Neural progenitor cell (in vitro differentiated cells): ENCODE data around the gene SOAT1. TPM values are rescaled to one million over a fixed set of nuclear protein-coding genes. Genes with fewer than 3 reads are reported as not detected.
"Not testable (repeated sequence)": the region's sequence is repeated elsewhere in the genome, so short reads cannot be mapped to it uniquely, and the experiment has no call there.

Experiments used
- DNase-seq: peaks from one replicate; pipeline ENCODE4 v3.0.0-alpha.2; 2016; ENCODE audit warnings: low spot score
- H2AFZ ChIP-seq: fragments of 200-600 bp; sonication (generic); replicated peaks from 2 replicates; pipeline ENCODE4 v1.6.1; 2016; ENCODE audit warnings: antibody characterized with exemption
- H3F3A ChIP-seq: fragments of 200-600 bp; sonication (generic); 2 replicates; pipeline ENCODE4 v1.6.1; 2016; ENCODE audit warnings: antibody characterized with exemption, low read depth
- H3K27ac ChIP-seq: fragments of 200-600 bp; sonication (generic); 2 replicates; pipeline ENCODE4 v1.5.1; 2016; ENCODE audit warnings: mild to moderate bottlenecking
- H3K27me3 ChIP-seq: fragments of 200-600 bp; sonication (generic); 2 replicates; pipeline ENCODE4 v1.6.1; 2016; ENCODE audit warnings: mild to moderate bottlenecking, moderate library complexity
- H3K36me3 ChIP-seq: fragments of 200-600 bp; sonication (generic); 2 replicates; pipeline ENCODE4 v1.5.1; 2016
- H3K4me1 ChIP-seq: fragments of 200-600 bp; sonication (generic); 2 replicates; pipeline ENCODE4 v1.6.1; 2016; ENCODE audit warnings: mixed run types
- H3K4me2 ChIP-seq: fragments of 200-600 bp; sonication (generic); 2 replicates; pipeline ENCODE4 v1.6.1; 2016
- H3K4me3 ChIP-seq: fragments of 200-600 bp; sonication (generic); 2 replicates; pipeline ENCODE4 v1.5.1; 2016
- H3K79me2 ChIP-seq: fragments of 200-600 bp; sonication (generic); 2 replicates; pipeline ENCODE4 v1.6.1; 2016; ENCODE audit warnings: low read depth
- H3K9ac ChIP-seq: fragments of 200-600 bp; sonication (generic); 2 replicates; pipeline ENCODE4 v1.6.1; 2016
- H3K9me3 ChIP-seq: fragments of 200-600 bp; sonication (generic); 2 replicates; pipeline ENCODE4 v1.5.1; 2016; ENCODE audit warnings: low read depth
- H4K20me1 ChIP-seq: fragments of 200-600 bp; sonication (generic); 2 replicates; pipeline ENCODE4 v1.6.1; 2016; ENCODE audit warnings: low read depth
- H3K27ac Mint-ChIP-seq: 3 replicates; pipeline ENCODE4 v1.8.0; 2021; ENCODE audit warnings: mixed read lengths
- H3K27me3 Mint-ChIP-seq: 2 replicates; pipeline ENCODE4 v1.8.0; 2022; ENCODE audit warnings: low read depth, mild to moderate bottlenecking, inconsistent platforms, moderate library complexity, mixed read lengths; ENCODE audit not compliant: insufficient read depth
- H3K36me3 Mint-ChIP-seq: 3 replicates; pipeline ENCODE4 v1.8.0; 2021; ENCODE audit warnings: mixed read lengths
- H3K4me1 Mint-ChIP-seq: 3 replicates; pipeline ENCODE4 v1.8.0; 2021; ENCODE audit warnings: mixed read lengths
- H3K4me3 Mint-ChIP-seq: 3 replicates; pipeline ENCODE4 v1.8.0; 2021; ENCODE audit warnings: mild to moderate bottlenecking, moderate library complexity, mixed read lengths
- H3K9me3 Mint-ChIP-seq: 3 replicates; pipeline ENCODE4 v1.8.0; 2020; ENCODE audit warnings: mixed read lengths
- CTCF ChIP-seq: fragments of 200-600 bp; sonication (generic); IDR thresholded peaks from 2 replicates; pipeline ENCODE4 v1.5.1; 2017; ENCODE audit warnings: antibody characterized with exemption, mild to moderate bottlenecking
- EZH2 ChIP-seq: fragments of 200-600 bp; sonication (generic); IDR thresholded peaks from 2 replicates; pipeline ENCODE4 v1.6.1; 2017; ENCODE audit warnings: antibody characterized with exemption, mild to moderate bottlenecking, moderate library complexity
- EZH2phosphoT487 ChIP-seq: fragments of 200-600 bp; sonication (generic); IDR thresholded peaks from 2 replicates; pipeline ENCODE4 v1.6.1; 2017; ENCODE audit warnings: antibody characterized with exemption
- small RNA-seq: library from RNA; depleted of rRNA; stranded (forward); fragments of <200 nt; gene quantifications from one replicate; pipeline ENCODE3, GENCODE V24; 2015
- total RNA-seq: library from RNA; depleted of rRNA; stranded (reverse); fragments of >200 nt; gene quantifications from 2 replicates; pipeline ENCODE4 v1.2.3, GENCODE V29; 2015; ENCODE audit warnings: low replicate concordance

Gene SOAT1
- total RNA-seq, 1 donor from 2014 or later = 15.3 TPM

GRCh38 chr1:179393721-179394120, 100.1 kb downstream of the SOAT1 start:
- Mint-ChIP-seq H3K4me1 (no peaks in the 10 kb centered on the region), H3K27ac (no peak overlapping the region), H3K4me3 (no peak overlapping the region), H3K36me3 (no peaks in the 10 kb centered on the region), H3K27me3 (no peaks in the 10 kb centered on the region), H3K9me3 (peaks cover 11% of the 10 kb centered on the region)
- Histone ChIP-seq H3K4me2 (no peak overlapping the region), H3K27me3 (no peaks in the 10 kb centered on the region), H3K4me3 (no peak overlapping the region), H3K9me3 (no peaks in the 10 kb centered on the region), H3K4me1 (no peaks in the 10 kb centered on the region), H2AFZ (no peak overlapping the region), H3K9ac (no peak overlapping the region), H4K20me1 (no peaks in the 10 kb centered on the region), H3F3A (no peaks in the 10 kb centered on the region), H3K79me2 (no peaks in the 10 kb centered on the region), H3K36me3 (no peaks in the 10 kb centered on the region), H3K27ac (no peak overlapping the region)
- DNase-seq = no peak
- TF ChIP-seq CTCF (no peak), EZH2 (no peak), EZH2phosphoT487 (no peak)

GRCh38 chr1:179399399-179399798, 105.8 kb downstream of the SOAT1 start:
- H3K27ac ChIP-seq, H3K9me3 ChIP-seq, H3F3A ChIP-seq, H3K4me3 ChIP-seq, H3K27me3 Mint-ChIP-seq, H3K4me1 Mint-ChIP-seq, H2AFZ ChIP-seq, H3K79me2 ChIP-seq, H3K27me3 ChIP-seq, H3K4me1 ChIP-seq, DNase-seq, H4K20me1 ChIP-seq, H3K27ac Mint-ChIP-seq, H3K4me3 Mint-ChIP-seq, H3K4me2 ChIP-seq, H3K36me3 Mint-ChIP-seq, H3K9ac ChIP-seq, H3K36me3 ChIP-seq, H3K9me3 Mint-ChIP-seq: not testable (repeated sequence)

Small RNA genes lying within 50 kb of the gene (small RNA-seq; reads per million reads assigned to genes)
- not detected for gene AL512326.2

Other genes with a start within 250 kb of the SOAT1 start
- gene TOR3A, start 211.7 kb upstream of the SOAT1 start, total RNA-seq = 17.3 and 18.2 TPM in 2 replicates
- 17.9 and 20.1 TPM in 2 replicates for gene ABL2, start 64.1 kb upstream of the SOAT1 start, total RNA-seq
- 0.30 and 0.77 TPM in 2 replicates for gene AXDND1, start 72.2 kb downstream of the SOAT1 start, total RNA-seq